T-helper 1 cell treated with Interleukin-12 subunit alpha and Interleukin-12 subunit beta and Interleukin-4 antibody, amounts not matched to agents 30 μg/mL and 1 μg/mL, for 36 hours (primary cell): ENCODE data around the gene LDLRAD4.

Experiments used
- H3K27ac Mint-ChIP-seq: one replicate; pipeline ENCODE4 v1.8.0; 2021; ENCODE audit warnings: mild to moderate bottlenecking, mixed read lengths
- H3K27me3 Mint-ChIP-seq: one replicate; pipeline ENCODE4 v1.8.0; 2021; ENCODE audit warnings: low read depth, mixed read lengths
- H3K36me3 Mint-ChIP-seq: one replicate; pipeline ENCODE4 v1.8.0; 2021; ENCODE audit warnings: low read depth, mixed read lengths
- H3K4me1 Mint-ChIP-seq: one replicate; pipeline ENCODE4 v1.8.0; 2021; ENCODE audit warnings: low read depth, mixed read lengths
- H3K4me3 Mint-ChIP-seq: one replicate; pipeline ENCODE4 v1.8.0; 2021; ENCODE audit warnings: mild to moderate bottlenecking, moderate library complexity, mixed read lengths
- H3K9me3 Mint-ChIP-seq: one replicate; pipeline ENCODE4 v1.8.0; 2021; ENCODE audit warnings: mixed read lengths

The LDLRAD4 gene

DNA sequence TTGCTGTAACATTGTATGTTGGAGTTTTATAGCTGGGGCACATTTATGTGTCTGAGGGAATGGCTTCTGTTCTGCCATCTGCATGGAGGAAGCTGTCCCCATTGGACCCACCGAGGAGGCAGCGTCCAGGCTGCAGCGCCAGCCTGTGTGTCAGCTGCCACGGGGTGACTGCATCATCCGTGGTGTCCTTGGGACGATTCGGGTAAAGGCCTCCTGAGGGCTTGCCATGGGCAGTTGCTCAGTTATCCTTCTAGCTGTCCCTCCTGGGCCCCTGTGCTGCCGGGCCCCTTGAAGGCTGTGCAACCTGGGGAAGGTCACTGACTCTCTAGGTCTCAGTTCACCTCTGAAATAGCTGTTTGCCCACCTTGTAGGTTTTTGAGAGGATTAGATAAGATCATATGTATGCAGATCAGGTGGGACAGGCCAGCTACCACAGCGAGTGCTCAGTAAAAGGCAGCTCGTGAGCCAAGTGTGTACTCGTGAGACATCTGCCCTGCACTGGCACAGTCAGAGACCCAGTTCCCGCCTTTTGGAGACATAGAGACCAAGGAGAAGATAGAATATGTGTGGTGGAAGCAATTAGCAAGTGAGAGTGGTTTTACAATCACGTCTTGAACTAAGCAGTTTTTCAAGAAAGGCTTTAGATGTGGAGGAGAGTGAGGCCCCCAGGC lies 10.6 kb downstream of the LDLRAD4 start:
- H3K27ac Mint-ChIP-seq = no peak overlapping the region
- no peaks in the 10 kb centered on the region for H3K9me3 Mint-ChIP-seq
- H3K27me3 Mint-ChIP-seq = no peaks in the 10 kb centered on the region
- H3K4me3 Mint-ChIP-seq = no peak overlapping the region
- no peaks in the 10 kb centered on the region for H3K4me1 Mint-ChIP-seq
- H3K36me3 Mint-ChIP-seq = no peaks in the 10 kb centered on the region

DNA sequence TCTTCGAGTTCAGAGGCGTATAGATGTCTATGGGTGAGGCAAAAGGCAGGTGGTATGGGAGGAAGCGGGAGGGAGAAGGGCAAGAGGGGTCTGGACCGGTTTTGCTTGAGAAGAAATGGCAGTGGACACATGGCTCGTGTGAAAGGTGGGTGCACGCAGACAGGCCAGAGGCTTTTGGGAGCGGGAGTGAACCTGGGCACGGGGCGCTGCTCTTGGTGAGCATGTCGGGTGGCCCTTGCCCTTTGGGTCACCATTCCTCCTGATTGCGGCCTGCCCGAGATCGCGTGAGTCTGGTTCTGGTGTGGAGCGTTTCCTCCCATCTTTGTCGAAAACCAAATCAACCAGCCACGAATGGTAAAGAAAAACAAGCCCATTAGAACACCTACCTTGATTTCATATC lies 12.6 kb downstream of the LDLRAD4 start:
- H3K27me3 Mint-ChIP-seq = no peaks in the 10 kb centered on the region
- no peak overlapping the region for H3K27ac Mint-ChIP-seq

DNA sequence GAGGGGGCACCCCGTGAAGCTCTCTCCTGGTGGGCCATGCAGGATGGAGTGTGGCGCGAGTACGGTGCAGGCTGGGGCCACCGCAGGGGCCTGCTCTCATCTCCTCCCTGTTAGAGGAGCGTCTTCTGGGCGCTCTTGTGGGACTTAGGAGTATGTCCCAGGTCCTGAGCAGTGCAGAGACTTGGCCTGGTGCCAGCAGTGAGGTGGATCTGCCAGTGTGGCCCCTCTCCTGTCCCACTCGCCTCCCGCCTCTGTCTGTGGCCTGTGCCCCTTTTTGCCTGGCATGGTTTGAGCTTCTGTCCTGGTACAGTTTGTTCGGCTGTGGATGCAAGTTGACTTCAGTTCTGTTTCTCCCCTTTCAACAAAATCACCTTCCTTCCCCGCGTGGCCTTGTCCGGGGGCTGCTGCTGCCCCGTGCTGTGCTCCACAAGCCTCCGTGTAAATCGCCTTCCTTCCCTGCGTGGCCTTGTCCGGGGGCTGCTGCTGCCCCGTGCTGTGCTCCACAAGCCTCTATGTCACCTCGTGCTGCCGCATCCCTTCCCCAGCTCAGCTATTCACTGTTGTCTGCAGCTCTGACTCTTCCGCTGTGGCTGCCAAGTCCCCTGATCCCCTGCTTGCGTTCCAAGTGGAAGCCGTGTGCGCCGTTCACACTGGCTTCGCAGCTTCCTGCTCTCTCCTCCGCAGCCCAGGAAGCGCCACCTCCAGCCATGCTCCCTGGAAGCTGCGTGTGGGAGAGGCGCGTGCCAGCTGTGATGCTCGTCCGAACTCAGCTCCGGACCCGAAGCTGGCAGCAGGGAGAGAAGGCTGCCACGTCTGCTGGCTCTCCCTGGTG lies 13.7 kb downstream of the LDLRAD4 start:
- Mint-ChIP-seq H3K27me3 (no peaks in the 10 kb centered on the region), H3K27ac (no peak overlapping the region), H3K9me3 (no peaks in the 10 kb centered on the region), H3K36me3 (no peaks in the 10 kb centered on the region), H3K4me3 (no peak overlapping the region), H3K4me1 (no peaks in the 10 kb centered on the region)

More for the DNA sequence above, 12.6 kb downstream of the LDLRAD4 start:
- Mint-ChIP-seq H3K4me1 (no peaks in the 10 kb centered on the region), H3K4me3 (no peak overlapping the region), H3K9me3 (no peaks in the 10 kb centered on the region), H3K36me3 (no peaks in the 10 kb centered on the region)

DNA sequence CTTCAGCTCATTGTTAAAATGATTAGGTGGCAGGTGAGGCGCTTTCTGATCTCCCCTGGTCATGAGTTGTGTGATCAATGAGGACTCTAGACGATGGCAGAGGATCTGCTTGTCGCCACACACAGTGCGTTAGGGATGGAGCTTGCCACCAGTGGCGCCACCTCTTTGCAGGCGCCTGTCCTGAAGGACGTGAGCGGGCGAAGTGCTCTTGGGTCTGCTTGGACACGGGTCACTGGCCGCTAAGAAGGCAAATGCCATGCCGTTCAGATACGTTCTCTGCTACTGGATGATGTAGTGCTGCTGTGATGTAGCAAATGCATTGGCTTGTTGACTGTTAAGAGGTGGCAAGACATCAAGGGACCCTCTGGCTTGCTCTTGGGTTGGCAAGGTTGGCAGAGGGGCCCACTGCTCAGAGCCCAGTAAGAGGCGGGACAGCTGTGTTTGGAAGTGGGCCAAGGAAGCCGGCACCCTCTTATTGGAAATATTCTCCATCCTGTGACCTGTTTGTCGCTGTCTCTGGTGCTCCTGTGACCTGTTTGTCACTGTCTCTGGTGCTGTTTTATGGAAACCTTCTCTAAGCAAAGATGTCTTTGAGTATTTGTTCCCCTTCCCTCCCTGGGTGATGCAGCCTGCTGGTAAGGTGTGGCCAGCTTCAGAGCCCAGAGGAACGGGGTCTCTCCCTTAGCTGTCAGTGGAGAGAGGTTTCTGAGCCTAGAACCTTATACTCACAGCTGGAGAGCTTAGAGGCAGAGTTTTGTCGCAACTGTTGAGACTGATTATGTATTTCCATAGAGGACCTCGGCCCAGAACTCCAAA lies 14.6 kb downstream of the LDLRAD4 start:
- H3K9me3 Mint-ChIP-seq = no peaks in the 10 kb centered on the region
- no peak overlapping the region for H3K4me3 Mint-ChIP-seq
- H3K27ac Mint-ChIP-seq = no peak overlapping the region
- no peaks in the 10 kb centered on the region for H3K27me3 Mint-ChIP-seq
- no peaks in the 10 kb centered on the region for H3K36me3 Mint-ChIP-seq
- no peaks in the 10 kb centered on the region for H3K4me1 Mint-ChIP-seq

DNA sequence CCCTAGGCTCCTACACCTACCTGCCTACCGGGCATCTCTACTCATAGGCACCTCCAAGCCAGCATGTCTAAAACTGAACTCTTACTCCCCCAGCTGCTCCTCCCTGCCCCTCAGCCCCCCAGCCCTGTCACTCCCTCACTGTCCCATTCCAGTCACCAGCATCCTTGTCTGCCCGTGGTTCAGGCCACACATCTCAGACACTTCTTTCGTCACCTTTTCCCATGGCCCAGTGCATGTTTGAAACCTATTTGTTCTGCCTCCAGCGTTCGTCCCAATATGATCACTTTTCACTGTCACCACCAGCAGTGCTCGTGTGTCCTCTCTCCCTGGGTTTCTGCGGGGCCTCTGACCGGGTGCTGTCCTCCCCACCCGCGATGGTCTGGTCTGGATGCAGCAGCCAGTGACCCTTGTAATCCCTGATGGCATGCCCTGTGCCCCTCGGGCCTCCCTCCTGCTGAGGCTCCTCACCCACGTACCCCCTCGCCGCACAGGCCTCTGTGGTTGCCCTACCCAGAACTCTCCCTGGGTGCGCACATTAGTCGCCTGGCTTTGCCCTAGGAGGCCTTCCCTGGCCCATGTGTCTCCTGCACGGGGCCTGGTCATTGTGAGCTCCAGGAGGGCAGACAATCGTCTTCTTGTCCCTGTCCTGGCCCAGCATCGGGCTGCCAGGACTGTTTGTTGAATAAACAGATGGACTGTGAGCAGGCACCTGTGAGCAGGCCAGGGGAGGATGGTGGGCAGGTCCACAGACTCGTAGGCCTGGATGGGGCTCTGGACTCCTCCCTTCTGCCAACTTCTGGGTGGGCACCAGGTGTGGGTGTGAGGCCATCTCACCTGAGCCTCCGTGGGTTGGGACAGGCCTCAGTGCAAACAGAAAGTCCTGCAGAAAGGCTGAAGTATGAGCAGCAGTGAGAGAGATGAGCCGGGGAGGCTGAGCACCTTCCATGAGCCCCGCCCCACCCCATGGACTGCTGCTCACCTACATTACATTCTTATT lies 15.5 kb downstream of the LDLRAD4 start:
- Mint-ChIP-seq H3K4me1 (no peaks in the 10 kb centered on the region), H3K27me3 (no peaks in the 10 kb centered on the region), H3K36me3 (no peaks in the 10 kb centered on the region), H3K4me3 (no peak overlapping the region), H3K27ac (no peak overlapping the region), H3K9me3 (no peaks in the 10 kb centered on the region)

DNA sequence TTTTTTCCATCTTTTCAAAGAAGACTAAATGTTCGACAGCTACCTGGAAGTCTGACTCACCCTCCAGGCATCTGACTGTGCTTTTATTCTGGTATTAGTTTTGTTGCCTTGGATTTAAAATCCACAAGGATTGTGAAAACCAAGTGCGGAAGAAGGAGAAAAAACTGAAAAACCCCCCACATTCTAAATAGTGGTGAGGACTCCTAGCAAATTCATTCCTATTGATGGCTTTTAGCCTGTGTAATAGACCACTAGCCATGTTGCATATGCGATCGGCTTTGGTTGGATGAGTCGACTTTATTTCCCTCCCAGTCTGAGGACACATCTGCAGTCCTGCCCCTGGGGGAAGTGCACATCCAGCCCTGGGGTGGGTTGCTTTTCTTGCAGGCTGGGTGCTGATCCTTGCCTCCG lies 16.9 kb downstream of the LDLRAD4 start:
- H3K4me1 Mint-ChIP-seq = no peaks in the 10 kb centered on the region
- H3K36me3 Mint-ChIP-seq = no peaks in the 10 kb centered on the region
- H3K27ac Mint-ChIP-seq = no peak overlapping the region
- H3K4me3 Mint-ChIP-seq = no peak overlapping the region
- H3K27me3 Mint-ChIP-seq = no peaks in the 10 kb centered on the region
- no peaks in the 10 kb centered on the region for H3K9me3 Mint-ChIP-seq

DNA sequence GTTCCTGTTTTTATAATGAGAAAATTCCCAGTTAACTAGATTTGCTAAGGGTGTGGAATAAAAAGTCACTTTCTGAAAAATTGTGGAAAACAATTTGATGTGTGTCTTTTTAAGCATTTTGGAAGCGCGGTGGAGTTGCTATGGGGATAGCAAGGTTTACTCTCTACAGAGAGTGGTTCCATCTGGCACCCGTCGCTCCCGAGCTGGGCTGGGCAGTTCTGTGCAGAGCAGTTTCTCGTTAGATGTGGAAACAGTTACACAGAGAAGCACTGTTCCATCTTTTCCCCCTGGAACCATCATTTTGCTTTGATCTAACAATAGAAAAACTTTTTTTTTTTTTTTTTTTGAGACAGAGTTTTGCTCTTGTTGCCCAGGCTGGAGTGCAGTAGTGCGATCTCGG lies 17.4 kb downstream of the LDLRAD4 start:
- Mint-ChIP-seq H3K27ac (no peak overlapping the region), H3K9me3 (no peaks in the 10 kb centered on the region), H3K4me1 (no peaks in the 10 kb centered on the region), H3K4me3 (no peak overlapping the region), H3K36me3 (no peaks in the 10 kb centered on the region), H3K27me3 (no peaks in the 10 kb centered on the region)

DNA sequence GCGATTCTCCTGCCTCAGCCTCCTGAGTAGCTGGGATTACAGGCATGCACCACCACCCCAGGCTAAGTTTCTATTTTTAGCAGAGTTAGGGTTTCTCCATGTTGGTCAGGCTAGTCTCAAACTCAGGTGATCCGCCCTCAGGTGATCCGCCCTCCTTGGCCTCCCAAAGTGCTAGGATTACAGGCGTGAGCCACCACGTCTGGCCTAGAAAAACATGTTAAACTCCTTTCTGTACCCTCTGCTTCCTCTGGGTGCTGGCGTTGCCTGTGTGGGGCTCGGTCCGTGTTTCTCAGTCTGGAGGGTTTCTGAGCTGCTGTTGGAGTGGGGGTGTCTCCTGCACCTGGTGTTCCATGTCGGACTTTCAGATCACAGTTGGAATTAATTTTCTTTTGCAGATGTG lies 17.9 kb downstream of the LDLRAD4 start:
- H3K4me1 Mint-ChIP-seq = no peaks in the 10 kb centered on the region
- no peaks in the 10 kb centered on the region for H3K9me3 Mint-ChIP-seq
- H3K27ac Mint-ChIP-seq = no peak overlapping the region
- no peaks in the 10 kb centered on the region for H3K27me3 Mint-ChIP-seq
- H3K4me3 Mint-ChIP-seq = no peak overlapping the region
- H3K36me3 Mint-ChIP-seq = no peaks in the 10 kb centered on the region

DNA sequence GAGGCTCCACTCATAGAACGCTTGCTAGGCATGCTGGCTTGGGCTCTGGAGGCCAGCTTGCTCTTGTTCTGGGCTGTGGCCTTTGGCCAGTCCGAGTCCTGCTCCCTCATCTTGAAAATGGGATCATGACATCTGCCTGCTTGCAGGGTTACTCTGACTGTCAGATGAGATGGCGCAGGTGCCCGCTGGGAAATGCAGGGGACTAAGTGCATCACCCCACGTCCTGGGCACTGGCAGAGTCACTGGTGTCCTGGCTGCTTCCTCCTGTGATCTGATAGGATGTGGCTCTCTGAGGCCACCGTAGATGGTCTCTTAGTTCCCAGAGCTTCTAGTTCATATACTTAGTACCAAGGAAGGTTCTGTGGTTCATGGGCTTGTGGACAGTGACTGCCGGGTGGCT lies 18.5 kb downstream of the LDLRAD4 start:
- no peaks in the 10 kb centered on the region for H3K4me1 Mint-ChIP-seq
- H3K27me3 Mint-ChIP-seq = no peaks in the 10 kb centered on the region
- H3K27ac Mint-ChIP-seq = no peak overlapping the region
- H3K36me3 Mint-ChIP-seq = no peaks in the 10 kb centered on the region
- no peak overlapping the region for H3K4me3 Mint-ChIP-seq
- no peaks in the 10 kb centered on the region for H3K9me3 Mint-ChIP-seq

DNA sequence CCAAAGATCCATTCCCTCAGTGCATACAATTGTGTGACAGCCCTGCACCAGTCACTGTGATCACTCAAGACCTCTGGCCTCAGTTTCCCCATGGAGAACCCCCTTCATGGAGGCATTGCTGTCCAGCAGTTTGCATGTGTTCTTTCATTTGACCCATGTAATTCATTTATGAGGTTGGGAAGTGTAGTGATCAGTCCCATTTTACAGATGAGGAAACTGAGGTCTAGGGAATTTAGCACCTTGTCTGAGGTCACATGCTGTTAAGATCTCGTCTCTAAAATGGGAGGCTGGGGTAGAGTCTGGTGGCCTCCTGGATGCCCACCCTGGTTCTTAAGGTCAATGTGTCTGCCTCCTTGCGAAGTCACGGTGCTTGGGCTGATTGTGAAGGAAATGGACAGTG lies 19.1 kb downstream of the LDLRAD4 start:
- Mint-ChIP-seq H3K4me1 (no peaks in the 10 kb centered on the region), H3K36me3 (no peaks in the 10 kb centered on the region), H3K4me3 (no peak overlapping the region), H3K27ac (no peak overlapping the region), H3K9me3 (no peaks in the 10 kb centered on the region), H3K27me3 (no peaks in the 10 kb centered on the region)

DNA sequence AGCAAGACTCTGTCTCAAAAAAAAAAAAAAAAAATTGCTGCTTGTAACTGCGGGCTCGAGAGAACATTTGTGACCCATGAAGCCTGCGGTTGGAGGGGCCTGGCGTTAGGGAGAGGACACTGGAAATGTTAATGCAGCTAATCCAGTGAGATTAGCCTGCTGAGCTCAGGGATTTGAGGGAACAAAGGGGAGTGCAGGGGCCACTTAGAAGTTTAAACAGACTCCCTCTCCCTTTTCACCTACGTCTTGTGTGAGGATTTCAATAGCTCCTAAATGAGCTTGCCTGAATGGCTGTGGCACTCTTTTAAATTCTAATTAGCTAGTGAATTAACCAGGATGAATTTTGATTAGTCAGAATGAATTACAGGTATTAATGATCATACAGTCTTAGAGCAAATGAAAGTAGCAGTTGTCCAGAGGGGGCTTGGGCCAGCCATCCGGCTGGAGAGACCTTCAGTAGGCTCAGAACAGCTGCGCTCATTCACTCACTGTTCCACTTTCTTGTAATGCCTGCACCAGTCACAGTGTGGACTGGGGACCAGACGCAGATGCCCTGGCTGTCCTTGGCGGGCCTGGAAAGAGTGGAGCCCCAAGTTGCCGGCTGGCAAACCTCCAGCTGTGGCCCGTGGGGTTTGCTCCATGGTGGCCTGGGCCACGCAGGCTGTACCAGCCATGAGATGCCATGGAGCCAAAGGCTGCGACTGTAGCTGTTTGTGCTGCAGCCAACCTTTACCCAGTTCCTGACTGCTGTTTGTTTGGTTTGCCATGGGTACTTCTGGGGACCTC lies 20.8 kb downstream of the LDLRAD4 start:
- H3K4me3 Mint-ChIP-seq = no peak overlapping the region
- no peaks in the 10 kb centered on the region for H3K36me3 Mint-ChIP-seq
- no peaks in the 10 kb centered on the region for H3K9me3 Mint-ChIP-seq
- no peaks in the 10 kb centered on the region for H3K27me3 Mint-ChIP-seq
- no peak overlapping the region for H3K27ac Mint-ChIP-seq
- H3K4me1 Mint-ChIP-seq = no peaks in the 10 kb centered on the region

DNA sequence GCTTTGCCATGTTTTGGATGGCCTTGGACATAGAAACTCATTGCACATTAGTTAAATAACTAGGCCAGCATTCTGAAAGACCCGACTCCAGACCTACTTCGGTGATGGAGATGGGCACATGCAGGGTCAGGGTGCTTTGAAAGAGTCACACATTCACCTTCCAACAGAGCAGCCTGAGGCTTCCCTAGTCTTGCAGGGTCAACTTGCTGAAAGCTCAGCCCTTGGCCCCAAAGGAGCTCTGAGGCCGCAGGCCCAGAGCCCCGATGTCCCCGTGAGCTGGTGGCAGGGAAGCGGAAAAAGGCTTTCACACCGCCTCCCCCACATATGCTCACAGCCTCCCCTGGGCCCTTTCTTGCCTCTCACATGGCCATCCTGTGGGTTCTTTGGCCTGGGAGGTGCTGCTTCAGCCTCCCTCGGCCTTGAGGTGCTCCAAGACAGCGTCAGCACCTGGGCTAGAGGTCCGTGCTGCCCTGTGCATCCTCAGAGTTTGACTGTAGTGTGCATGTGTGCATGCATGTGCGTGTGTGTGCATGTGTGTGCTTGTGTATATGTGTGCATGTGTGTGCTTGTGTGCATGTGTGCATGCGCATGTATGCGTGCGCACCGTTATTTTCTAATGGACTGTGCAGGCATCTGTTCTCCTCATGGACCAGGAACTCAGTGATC lies 21.6 kb downstream of the LDLRAD4 start:
- H3K9me3 Mint-ChIP-seq = no peaks in the 10 kb centered on the region
- no peaks in the 10 kb centered on the region for H3K4me1 Mint-ChIP-seq
- H3K27me3 Mint-ChIP-seq = no peaks in the 10 kb centered on the region
- no peak overlapping the region for H3K4me3 Mint-ChIP-seq
- no peaks in the 10 kb centered on the region for H3K36me3 Mint-ChIP-seq
- no peak overlapping the region for H3K27ac Mint-ChIP-seq
